NCI-H2196 (cell line): ENCODE measurements around the gene TEX22.

ENCODE experiments used
- DNase-seq: peaks from one replicate; lab custom pipeline; 2025; ENCODE audit not compliant: unreplicated experiment; lab: John Stamatoyannopoulos, UW

Gene TEX22

DNA sequence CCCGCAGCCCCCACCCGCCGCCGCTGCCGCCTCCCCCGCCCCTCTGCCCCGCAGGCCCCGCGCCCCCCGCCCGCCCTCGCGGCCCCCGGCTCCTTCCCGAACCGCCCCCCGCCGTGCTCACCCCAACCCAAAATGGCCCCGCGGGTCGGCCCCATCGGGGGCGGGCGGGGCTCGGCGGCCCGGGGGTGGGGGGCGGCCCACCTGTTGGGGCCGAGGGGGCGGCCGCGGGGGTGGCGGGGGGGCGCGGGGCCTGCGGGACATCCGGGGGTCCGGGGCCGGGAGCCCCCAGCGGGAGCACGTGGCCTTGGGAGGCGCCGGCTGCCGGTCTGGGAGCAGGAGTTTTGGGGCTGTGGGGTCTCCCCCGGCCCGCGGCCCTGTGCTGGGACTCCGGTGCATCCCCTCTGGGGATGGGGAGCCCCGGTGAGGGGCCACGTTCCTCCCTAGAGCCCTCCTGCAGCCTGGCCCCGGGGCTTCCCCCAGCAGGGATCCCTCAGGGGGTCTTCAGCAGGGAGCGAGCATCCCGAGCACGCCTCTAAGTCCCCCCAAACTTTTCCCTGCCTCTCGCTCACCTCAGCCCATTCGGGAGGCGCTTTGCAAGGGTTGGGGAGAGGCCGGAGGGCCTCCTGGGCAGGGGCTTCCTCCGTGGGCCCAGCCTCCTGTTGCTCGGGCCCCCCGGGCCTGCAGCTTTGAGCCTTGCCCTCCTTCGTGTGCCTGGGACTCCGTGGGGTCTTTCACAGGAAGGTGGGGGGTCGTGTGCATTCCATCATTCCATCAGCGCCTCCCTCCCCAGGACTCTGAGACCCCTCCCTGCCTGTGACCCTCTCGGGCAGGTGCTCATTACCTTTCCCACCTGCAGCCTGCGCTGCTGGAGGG, 22.0 kb downstream of the TEX22 start:
- DNase-seq = no peak

DNA sequence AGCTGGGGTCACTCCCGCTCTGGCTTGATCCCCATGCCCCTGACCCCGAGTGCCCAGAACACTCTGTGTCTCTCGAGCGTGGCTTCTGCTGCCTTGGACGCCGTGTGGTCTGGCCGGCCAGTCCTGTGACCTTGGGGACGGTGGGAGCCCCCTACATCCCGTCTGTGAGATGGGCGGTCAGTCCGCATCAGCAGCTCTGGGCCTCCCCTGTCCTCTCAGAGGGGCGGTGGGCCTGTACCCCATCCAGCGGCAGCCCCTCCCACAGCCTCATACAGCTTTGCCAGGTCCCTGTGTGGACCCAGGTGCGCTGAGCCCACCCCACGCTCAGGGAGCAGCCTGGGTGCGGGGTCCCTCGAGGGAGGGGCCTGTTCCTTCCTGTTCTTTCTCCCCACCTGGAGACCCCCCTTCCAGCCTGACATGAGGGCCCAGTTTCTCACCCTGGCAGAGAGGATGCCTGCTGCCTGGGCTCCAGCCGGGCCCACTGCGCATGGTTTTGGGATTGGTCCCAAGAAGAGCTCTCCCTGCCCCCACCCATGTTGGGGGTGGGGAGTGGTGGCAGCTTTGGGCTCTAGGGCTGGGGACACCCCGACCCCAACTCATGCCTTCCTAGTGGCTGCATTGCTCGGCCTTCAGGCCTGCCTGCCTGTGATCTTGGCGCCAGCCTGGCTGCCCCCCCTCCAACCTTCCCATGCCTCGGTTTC, 22.8 kb downstream of the TEX22 start:
- no peak for DNase-seq

DNA sequence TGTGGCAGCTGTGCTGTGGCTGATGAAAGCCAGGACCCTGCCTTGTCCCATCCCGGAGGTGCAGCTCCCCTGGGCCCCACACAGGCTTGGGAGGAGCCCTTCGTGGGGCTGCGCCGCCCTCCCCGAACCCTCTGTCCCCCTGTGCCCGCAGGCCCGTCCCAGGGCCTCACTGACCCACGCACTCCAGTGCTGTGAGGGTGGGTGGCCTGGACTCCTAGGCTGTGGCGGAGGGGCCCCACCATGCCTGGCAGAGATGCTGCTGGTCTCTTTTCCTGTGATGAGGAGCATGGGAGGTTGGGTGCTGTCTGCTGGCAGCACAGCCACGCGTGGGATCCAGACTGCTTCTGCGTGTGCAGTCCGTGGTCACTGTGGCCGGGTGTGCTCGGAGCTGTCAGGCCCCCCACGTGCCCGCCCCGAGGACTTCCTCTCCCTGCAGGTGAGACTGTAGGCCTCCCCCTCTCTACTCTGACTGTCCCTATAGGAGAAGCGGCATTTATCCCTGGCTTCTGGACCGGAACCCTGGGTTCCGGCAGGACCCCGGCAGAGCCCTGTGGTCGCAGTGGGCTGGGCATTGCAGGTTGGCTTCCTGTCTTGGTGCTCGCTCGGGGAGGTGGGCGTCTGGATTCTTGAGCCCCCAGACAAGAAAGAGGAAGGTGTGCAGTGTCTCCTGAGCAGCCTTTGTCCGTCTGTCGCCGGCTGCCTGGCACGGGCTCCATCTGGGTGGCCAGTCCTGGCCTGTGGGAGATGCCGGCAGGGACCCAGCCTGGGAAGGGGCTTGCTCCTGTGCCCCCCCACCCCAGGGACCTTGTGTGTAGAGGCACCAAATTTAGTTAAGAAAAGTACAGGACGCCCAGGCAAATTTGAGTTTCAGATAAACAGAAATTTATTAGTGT, 23.6 kb downstream of the TEX22 start:
- DNase-seq = no peak

DNA sequence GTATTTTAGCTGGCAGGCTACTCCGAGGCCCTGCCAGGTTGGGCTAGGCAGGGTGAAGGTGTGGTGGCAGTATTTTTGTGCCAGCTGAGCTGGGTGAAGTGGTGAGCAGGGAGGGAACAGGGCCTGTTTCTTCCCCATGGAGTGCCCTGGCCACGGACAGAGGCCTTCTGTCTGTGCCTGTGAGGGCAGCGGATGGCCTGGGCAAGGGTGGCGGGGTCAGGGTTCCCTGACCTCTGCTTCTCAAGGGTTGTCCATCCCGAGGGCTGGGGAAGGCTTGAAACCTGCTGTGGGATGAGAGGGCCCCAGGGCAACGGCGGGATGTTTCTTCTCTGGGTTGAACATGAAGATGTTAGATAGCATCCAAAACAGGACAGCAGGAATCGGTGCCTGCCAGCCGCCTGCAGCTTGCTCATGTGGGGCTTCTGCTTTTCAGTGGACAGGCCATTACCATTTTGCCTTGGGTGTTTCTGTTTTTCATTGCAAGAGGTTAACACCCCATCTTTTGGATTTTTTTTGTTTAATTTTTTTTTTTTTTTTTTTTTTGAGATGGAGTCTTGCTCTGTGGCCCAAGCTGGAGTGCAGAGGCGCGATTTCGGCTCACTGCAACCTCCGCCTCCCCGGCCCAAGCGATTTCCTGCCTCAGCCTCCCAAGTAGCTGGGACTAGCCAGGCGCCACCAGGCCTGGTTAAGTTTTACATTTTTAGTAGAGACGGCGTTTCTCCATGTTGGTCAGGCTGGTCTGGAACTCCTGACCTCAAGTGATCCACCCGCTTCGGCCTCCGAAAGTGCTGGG, 24.6 kb downstream of the TEX22 start:
- no peak for DNase-seq

DNA sequence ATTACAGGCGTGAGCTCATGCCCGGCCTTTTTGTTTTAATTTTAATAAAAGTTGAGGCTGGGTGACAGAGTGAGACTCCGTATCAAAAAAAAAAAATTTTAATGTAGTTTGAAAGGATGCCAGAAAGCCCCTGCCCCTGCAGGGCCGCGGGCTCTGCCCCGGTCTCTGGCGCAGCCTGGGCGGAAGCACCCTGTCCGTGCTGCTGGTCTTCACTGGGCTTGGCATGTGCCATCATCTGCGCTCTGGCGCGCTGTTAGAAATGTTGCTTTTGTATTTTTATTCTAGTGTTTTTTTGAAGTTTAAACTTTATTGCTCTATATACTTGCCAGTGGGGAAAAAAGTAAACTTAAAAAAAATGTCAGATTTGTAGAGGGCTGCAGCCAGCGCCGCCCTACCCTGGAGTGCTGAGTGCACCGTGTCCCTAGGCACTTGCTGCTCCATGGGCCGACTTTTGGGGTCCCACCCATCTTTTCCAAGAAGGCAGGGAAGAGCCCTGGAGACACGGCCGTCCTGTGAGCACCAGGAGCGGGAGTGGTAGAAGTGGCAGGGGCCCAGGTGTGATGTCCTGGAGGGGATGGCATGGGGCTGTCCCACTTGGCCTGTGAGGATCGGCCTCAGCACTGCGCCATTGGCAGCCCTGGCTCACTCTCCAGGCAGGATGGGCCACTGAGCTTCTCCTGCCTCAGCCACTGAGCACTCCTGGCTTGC, 25.3 kb downstream of the TEX22 start:
- DNase-seq = no peak

DNA sequence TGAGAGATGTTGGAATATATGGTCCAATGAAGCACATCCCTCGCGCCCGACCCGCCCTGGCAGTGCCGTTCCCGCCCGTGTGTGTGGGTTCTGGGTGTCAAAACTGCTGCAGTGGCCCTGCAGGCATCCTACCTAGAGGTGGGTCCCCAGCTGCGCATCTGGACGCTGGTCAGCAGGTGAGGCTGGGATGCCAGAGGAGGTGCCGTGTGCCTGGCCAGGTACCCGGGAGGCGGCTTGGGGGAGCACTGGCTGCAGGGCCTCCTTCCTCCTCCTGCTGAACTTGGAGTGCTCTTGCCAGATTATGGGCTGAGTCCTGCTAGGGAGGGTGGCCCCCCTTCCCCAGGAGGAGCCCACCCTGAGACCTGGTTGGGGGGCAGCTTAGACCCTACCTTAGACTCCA, 26.5 kb downstream of the TEX22 start:
- no peak for DNase-seq

DNA sequence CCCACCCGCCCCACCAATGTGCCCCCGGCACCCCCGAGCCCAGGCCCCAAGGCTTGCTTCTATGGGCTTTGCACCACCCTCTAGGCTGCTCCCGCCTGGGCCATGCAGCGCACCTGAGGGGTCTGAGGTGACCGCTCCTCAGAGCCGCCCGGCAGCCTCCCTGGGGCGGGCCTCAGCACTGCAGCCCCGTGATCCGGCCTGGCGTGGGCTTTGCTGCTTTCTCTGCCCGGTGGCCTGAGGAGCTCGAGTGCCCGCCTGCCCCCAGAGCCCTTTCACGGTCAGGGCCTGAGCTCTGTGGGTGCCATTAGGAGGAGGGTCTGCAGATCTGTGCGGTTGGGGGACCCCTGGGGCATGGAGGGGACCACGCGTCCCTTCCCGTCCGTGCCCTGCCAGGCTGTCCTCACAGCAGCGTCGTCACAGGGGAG, 27.5 kb downstream of the TEX22 start:
- DNase-seq = no peak

DNA sequence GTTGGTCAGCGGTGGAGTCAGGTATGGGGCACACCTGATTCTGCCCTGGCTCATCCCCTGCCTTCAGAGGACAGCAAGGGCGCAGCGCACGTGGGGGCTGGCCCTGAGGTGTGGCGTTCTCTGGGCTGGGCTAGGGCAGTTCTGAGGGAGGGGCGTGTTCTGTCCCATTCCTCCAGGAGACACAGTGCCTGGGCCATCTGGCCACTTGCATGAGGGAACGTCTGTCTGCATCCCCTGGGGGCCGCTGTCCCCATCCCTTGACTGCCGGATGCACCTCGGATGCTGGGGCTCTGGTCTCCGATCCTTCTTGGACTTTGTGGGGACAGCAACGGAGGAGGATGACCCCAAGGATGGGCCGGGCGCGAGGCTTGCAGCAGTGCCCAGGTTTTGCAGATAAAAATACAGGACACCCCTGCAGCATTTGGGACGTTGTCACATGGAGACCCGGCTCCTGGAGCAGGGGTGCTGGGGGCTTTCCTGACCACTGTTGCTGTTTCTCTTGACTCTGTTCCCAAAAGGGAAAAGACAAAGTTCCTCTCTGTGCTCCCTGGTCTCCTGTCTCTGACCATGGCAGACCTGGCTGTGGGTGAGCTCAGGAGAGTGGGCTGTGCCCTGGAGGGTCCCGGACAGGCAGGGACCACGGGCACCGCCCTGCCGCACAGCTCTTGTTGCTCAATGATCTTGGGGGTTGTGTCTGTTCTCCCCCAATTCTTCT, 28.2 kb downstream of the TEX22 start:
- no peak for DNase-seq

DNA sequence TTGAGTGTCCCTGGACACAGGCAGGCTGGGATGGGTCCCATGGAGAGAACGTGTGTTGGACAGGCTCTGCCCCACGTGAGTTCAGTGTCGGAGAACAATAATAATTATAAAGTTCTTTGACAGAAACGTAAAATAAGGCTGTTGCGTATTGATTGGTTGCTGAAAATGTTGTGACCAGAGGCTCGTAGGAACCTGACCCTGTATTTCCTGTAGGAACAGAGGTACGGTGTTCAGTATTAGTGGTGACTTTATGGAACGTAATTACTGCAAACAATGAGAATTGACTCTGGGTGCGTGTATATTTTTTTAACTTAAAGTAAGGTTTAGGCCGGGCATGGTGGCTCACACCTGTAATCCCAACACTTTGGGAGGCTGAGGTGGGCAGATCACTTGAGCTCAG, 29.1 kb downstream of the TEX22 start:
- DNase-seq = no peak

DNA sequence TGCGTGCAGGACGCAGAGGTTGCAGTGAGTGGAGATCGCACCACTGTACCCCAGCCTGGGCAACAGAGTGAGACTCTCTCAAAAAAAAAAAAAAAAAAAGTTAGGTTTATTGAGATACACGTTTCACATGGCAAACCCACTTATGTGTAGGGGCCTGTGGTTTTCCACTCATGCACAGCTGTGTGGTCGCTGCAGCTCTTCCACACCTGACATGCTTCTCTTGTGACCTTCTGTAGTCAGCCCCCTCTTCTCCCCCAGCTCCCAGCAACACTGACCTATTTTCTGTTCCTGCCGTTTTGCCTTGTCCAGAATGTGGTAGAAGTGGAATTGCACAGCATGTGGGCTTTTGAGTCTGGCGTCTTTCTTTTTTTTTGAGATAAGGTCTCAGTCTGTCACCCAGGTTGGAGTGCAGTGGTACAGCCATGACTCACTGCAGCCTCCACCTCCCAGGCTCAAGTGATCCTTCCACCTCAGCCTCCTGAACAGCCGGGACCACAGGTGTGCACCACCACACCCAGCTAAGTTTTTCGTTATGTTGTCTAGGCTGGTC, 29.7 kb downstream of the TEX22 start:
- DNase-seq = no peak

DNA sequence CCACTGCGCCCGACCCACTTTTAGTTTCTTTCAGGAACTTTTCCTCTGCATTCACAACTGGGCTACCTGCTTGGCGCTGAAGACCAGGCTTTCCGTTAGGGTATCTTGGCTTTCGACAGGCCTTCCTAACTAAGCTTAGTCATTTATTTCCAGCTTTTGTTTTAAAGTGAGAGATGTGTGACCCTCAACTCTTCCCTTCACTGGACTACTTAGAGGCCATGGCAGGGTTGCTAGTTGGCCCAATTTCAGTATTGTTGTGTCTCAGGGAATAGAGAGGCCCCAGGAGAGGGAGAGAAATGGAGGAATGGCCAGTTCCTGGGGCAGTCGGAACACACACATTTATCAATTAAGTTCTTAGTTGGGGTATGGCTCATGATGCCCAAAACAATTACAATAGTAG, 31.7 kb downstream of the TEX22 start:
- DNase-seq = no peak

DNA sequence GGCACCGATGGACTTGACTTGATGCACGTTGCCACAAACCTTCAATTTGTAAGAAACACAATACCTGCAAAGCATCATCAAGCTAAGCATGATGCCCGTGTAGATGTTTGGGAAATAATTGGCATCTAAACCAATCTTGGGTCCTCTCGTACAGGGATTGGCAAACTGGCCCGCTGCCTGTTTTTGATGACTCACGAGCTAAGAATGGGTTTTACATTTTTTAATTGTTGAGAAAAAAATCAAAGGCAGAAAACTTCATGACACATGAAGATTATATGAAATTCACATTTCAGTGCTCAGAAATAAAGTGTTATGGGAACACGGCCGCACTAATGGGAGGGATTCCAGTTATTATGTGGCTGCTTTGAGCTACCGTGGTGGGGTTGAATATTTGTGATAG, 32.2 kb downstream of the TEX22 start:
- DNase-seq = no peak

DNA sequence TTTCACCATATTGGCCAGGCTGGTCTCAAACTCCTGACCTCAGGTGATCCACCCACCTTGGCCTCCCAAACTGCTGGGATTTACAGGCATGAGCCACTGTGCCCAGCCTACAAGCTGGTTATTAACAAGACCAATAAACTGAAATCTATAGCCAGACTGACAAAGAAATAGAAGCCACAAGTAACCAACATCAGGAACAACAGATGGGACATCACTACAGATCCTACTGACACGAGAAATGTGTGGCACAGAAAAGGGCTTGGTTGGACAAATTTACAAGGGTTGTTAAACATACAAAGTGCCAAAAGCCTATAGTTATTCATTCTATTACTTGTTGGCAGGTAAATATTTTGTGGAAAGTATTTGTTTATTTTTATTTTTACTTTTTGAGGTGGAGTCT, 32.9 kb downstream of the TEX22 start:
- DNase-seq = no peak

DNA sequence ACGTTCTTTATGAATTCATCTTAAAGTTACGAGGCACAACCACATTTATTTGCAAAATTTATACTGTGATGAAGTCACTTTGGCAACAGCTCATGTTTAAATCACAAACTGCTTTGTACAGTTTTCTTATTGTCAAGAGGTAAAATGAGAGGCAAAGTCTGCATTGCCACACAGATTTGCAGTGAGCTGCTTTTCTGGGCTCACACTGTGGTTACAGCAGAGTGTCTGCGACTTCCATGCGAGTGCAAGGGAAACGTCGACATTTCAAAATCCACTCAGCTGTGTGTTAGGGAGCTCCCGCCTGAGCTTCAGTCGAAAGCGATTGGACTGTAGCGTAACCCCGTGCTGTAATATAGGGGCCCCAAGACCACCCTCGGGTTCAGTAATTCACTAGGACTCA, 34.3 kb downstream of the TEX22 start:
- DNase-seq = no peak

DNA sequence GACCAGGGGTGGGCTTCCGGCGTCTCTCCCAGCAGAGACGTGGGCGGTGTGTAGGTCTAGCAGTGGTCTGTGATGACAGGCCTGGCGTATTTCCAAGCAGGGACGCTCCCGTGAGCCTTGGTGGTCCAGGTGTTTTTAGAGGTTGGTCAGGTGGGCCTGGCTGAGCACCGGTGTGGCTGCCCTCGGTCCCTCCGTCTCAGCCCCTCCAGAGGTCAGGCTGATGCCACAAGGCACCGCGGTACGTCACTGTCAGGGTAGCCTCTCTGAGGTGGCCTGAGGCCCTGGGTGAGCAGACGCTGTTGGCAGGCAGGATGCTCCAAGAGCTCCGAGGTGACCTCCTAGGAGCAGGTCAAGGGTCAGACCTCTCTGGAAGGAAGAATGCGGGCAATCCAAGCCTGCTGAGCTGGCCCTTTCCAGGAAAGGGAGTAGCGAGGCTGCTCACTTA, 34.8 kb downstream of the TEX22 start:
- no peak for DNase-seq

DNA sequence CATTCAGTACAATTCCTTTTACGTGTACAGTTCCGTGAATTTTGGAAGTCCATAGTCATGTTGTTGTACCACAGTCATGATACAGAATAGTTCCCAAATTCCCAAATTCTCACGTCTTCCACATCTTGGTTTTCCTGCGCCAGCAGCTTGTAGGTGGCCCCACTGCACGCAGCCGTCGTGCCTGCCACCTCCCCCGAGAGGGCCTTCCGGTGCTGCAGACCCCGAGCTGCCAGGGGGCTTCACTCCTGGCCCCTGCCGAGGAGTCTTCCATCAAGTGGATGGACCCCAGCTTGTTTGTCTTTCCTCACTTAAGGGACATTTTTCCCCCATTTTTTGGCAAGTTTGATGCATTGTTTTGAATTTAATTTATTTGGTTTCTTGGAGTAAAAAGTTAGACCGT, 38.1 kb downstream of the TEX22 start:
- DNase-seq = no peak

DNA sequence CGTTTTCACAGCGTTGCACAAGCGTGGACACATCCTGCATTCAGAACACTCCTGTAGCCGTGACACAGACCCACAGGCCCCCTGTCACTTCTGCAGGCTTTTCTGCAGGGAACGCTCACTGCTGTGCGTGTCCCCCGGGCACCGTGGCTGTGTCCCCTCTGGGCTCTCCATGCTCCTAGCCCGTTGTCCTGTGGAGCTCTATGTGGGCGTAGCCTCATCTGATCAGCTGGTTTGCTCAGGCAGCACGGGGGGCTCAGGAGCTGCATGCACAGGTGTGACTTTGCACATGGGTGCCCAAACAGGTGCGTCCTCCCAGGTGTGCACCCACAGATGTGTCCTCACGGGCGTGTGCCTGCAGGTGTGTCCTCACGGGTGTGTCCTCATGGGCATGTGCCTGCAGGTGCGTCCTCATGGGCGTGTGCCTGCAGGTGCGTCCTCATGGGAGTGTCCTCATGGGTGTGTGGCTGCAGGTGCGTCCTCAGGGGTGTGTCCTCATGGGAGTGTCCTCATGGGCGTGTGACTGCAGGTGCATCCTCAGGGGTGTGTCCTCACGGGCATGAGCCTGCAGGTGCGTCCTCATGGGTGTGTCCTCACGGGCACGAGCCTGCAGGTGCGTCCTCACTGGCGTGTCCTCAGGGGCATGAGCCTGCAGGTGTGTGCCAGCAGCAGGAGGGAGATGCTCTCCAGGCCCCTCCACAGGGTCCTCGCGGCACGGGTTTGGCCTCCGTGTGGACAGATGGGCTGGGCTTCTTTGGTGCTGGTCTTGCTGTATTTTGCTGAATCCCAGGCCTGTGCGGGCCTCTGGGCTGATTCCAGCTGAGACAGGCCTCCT, 38.8 kb downstream of the TEX22 start:
- DNase-seq = peak; percentile 1
